GM19463 (cell line): ENCODE results near the gene ATP11A.

Experiments
- ATAC-seq: cut with Tn5 transposase; IDR thresholded peaks from one replicate; pipeline ENCODE4 v1.9.1; 2021; ENCODE audit warnings: mild to moderate bottlenecking, moderate library complexity; ENCODE audit not compliant: unreplicated experiment

ATP11A gene

GRCh38 chr13:112740502-112741131, 50.8 kb downstream of the ATP11A start:
- ATAC-seq: no peak

- ATAC-seq: no peak
Measured at GRCh38 chr13:112741185-112741755, 51.4 kb downstream of the ATP11A start.

DNA sequence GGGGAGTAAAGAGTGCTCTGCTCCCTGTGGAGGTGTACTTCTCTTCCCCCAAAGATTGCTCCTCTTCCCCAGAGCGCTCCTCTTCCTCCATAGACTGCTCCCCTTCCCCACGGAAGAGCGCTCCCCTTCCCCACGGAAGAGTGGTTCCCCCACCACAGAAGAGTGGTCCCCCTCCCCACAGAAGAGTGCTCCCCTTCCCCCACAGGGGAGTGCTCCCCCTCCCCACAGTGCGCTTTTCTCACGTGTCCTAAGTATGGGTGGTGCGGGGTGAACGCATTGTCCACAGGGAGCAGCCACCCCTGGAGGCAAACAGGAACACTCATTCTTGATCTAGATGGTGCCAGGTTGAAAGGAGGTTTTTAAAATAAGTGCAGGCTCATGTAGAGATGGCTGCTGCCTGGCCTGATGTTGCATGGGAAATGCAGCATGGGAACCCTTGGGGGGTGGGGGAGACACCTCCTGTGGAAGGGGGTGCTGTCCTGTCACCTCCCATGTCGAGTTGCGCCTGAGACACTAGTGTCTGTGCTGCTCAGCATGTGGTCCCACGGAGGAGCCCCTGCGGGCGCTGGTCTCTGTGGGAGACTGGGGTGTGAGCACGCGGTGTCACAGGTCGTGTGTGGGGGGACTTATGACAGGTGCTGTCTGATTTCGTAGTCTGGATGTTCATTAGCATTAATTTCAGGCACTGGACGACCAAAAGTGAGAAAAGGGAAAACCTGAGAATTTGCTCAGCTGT, 52.2 kb downstream of the ATP11A start:
- ATAC-seq: no peak

DNA sequence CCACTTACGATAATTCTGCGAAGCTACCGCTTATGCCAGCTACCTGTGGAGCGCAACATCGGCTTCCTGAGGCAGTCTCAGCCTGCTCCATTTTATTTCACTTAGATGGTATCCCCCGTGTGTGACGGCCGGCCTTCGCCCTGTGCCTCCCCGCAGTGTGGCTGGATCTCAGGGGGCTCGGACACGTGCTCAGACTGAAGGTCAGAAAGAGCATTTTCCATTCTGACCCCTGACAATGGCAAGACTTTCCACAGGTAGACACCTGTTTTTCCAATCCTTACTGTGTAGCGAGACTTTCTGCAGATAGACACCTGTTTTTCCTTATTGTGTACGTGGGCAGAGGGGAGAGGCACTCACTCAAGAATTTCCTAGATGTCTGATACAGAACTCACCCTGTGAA, 52.7 kb downstream of the ATP11A start:
- no peak for ATAC-seq

DNA sequence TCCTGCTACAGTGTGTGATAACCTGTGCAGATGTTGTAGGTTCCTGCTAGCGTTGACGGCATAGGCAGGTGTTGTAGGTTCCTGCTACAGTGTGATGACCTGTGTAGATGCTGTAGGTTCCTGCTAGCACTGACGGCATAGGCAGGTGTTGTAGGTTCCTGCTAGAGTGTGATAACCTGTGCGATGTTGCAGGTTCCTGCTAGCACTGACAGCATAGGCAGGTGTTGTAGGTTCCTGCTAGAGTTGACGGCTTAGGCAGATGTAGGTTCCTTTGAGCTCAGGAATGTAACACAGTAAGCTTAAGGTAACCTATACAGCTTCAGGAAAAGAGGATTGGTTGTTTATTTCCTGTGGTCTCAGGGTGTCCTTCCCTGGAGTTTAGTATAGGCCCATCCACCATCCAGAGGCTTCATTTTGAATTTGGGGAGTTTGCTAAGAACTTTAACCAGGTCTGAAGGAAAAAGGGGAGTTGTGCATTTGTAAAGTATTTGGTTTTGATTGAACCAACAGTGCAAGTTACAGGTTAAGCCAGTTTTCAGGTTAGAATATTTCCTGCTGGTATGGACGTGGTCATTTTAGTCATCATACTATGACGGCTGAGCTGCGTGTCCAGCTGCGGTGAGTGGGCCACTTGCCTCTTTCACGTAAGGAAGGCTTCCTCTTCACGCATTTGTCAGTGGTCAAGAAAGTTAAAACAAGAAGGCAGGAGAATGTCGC, 53.8 kb downstream of the ATP11A start:
- ATAC-seq: no peak

GRCh38 chr13:112744168-112745021, 54.6 kb downstream of the ATP11A start:
- no peak for ATAC-seq

- ATAC-seq: no peak
Measured at GRCh38 chr13:112746044-112746443, 56.2 kb downstream of the ATP11A start.

DNA sequence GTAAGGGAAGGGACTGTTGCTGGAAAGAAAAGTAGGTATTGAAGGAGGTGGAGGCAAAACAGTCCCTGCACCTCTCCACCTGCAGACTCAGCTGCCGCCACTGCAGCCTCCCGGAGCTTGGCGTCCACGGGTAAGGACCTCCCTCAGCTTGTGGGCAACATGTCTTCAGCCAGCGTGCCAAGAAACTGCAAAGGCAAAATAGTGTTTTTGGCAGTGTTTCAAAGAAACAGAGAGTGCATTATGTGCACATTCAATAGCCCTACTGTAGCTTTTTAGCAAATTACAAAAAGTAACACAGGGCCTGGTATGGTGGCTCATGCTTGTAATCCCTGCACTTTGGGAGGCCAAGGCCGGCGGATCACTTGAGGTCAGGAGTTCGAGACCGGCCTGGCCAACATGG, 57.4 kb downstream of the ATP11A start:
- no peak for ATAC-seq

GRCh38 chr13:112748947-112749735, 59.3 kb downstream of the ATP11A start:
- no peak for ATAC-seq

DNA sequence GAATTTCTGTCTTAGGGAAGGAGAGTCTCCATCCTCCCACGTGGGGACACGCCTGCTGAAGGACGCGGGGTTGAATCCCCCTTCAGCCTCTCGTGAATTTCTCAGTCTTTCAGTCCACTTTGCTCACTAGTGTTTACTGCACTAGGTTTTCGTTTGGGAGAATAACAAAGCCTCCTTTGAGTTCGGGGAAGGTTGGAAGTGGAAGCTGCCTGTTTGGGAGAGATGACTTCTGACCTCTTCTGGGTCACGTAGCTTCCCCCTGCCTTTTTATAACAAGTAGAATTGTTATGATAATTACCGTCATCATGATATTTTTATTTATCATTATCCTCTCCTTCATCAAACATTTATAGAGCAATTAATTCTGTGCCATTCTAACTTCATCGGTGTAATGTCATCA, 60.7 kb downstream of the ATP11A start:
- no peak for ATAC-seq

GRCh38 chr13:112751617-112752016, 61.8 kb downstream of the ATP11A start:
- ATAC-seq: no peak

GRCh38 chr13:112752211-112752610, 62.4 kb downstream of the ATP11A start:
- ATAC-seq: no peak

GRCh38 chr13:112752711-112753541, 63.1 kb downstream of the ATP11A start:
- no peak for ATAC-seq

GRCh38 chr13:112753833-112754232, 64.0 kb downstream of the ATP11A start:
- ATAC-seq: no peak

- no peak for ATAC-seq
Measured at GRCh38 chr13:112754281-112755025, 64.6 kb downstream of the ATP11A start.

- ATAC-seq: no peak
Measured at GRCh38 chr13:112755331-112755730, 65.5 kb downstream of the ATP11A start.

- no peak for ATAC-seq
Measured at GRCh38 chr13:112756081-112756480, 66.2 kb downstream of the ATP11A start.

DNA sequence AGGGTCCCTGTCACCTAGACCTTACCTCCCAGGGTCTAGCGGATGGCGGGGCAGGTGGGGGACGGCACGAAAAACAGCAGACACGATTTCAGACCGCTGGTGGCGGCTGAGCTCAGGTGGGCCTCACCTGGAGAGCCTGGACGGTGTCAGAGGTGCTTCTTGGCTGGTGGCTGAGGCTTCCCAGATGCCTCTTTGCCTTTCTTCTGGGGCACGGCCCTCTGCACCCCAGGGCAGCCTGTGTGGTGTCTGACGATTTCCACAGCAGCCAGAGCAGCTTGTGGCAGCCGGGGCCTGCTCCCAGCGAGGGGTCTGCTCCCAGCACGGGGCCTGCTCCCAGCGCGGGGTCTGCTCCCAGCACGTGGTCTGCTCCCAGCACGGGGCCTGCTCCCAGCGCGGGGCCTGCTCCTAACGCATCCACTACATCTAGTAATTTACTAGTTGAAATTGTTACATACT, 66.7 kb downstream of the ATP11A start:
- ATAC-seq: no peak
